BLaER1 treated with 17β-estradiol and CSF1 and Interleukin-3, amounts not matched to agents 10 nM and 100 nM (cell line): ENCODE results near the gene RPL13.
"Not testable (repeated sequence)": the region's sequence is repeated elsewhere in the genome, so short reads cannot be mapped to it uniquely, and the experiment has no call there.

Source experiments
- H3K27ac ChIP-seq, 11 experiments: shearing (Covaris generic); formaldehyde crosslinking; 2 replicates each; pipeline ENCODE4 v1.8.1; 2022
- H3K27me3 ChIP-seq, 11 experiments: shearing (Covaris generic); formaldehyde crosslinking; 2 replicates each; pipeline ENCODE4 v1.8.1; 2022
- H3K36me3 ChIP-seq, 11 experiments: shearing (Covaris generic); formaldehyde crosslinking; 2 replicates each; pipeline ENCODE4 v1.8.1; 2022
- H3K4me1 ChIP-seq, 10 experiments: shearing (Covaris generic); formaldehyde crosslinking; 2 replicates each; pipeline ENCODE4 v1.8.1; 2022
- H3K4me2 ChIP-seq, 11 experiments: shearing (Covaris generic); formaldehyde crosslinking; 2 replicates each; pipeline ENCODE4 v1.8.1; 2022
- H3K4me3 ChIP-seq, 10 experiments: shearing (Covaris generic); formaldehyde crosslinking; 2 replicates each; pipeline ENCODE4 v1.8.1; 2022
- H3K9ac ChIP-seq, 11 experiments: shearing (Covaris generic); formaldehyde crosslinking; 2 replicates each; pipeline ENCODE4 v1.8.1; 2022
- H3K9me3 ChIP-seq, 11 experiments: shearing (Covaris generic); formaldehyde crosslinking; replicated peaks in 1 of 11; 2 replicates each; pipeline ENCODE4 v1.8.1; 2022
- H4K20me1 ChIP-seq, 11 experiments: shearing (Covaris generic); formaldehyde crosslinking; 2 replicates each; pipeline ENCODE4 v1.8.1; 2022
- Cebpa-rat ChIP-seq, 11 experiments: shearing (Covaris generic); IDR thresholded peaks; 2 replicates each; pipeline ENCODE4 v1.8.1; 2022

Gene RPL13

DNA sequence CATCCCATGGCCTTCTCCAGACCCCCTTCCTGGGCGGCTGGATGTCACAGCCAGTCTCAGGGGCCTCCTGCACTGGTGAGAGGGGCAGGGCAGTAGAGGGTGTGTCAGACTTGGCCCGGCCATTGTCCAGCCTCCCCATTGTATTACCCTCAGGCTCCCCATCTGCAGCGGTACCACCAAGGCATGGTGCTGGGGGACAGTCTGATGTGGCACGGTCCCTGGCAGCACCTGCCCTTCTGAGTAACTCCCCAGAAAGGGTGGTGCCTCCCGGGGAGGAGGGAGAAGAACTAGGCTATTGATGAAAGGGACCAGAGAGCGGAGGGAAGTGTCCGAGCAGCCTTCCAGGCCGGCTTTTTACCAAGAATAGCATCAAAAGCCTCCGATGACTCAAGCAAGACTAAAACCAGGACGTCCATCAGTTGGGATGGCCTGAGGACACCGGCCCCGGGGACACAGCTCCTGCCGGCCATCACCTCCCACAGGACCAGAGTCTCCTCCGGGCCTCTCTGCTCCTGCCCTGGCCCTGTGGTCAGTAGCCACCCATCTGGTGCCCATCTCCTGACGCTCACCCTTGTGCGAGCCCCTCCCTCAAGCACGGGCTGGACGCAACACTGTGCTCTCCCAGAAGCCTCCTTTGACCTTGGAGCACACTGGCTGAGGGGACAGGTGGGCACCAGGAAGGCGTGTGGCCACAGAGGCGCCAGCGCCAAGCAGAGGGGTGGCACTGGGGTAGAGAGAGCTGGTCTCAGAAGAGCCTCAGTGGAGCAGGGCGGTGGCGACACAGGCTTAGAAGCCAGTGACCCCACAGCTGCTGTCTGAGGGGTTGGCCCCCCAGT lies 9.2 kb downstream of the RPL13 start:
- TF ChIP-seq Cebpa-rat (IDR thresholded peaks at IDR 0.05), result no peak
- H3K9me3 ChIP-seq, result no peaks in the 10 kb centered on the region
- H3K4me2 ChIP-seq, result no peak overlapping the region

GRCh38 chr16:89570342-89570923 lies 10.0 kb downstream of the RPL13 start:
- H3K9ac ChIP-seq, result no peak overlapping the region
- TF ChIP-seq Cebpa-rat (IDR thresholded peaks at IDR 0.05), result no peak
- H3K4me1 ChIP-seq, result peaks cover 40 to 53% (median 45%) of the 10 kb centered on the region in 10 experiments

More for the DNA sequence above, 9.2 kb downstream of the RPL13 start:
- H3K27me3 ChIP-seq, result no peaks in the 10 kb centered on the region
- H4K20me1 ChIP-seq, result peaks cover 21 to 48% (median 39%) of the 10 kb centered on the region in 11 experiments
- no peak overlapping the region for H3K4me3 ChIP-seq
- no peak overlapping the region for H3K9ac ChIP-seq
- no peak overlapping the region for H3K27ac ChIP-seq
- H3K36me3 ChIP-seq, result peaks cover 2 to 17% (median 4%) of the 10 kb centered on the region in 11 experiments; a peak in 21 of 22 replicates
- peaks cover 47 to 55% (median 52%) of the 10 kb centered on the region in 10 experiments for H3K4me1 ChIP-seq

GRCh38 chr16:89570983-89571598 lies 10.6 kb downstream of the RPL13 start:
- Histone ChIP-seq H3K36me3 (peaks cover 0 to 14% (median 0%) of the 10 kb centered on the region in 11 experiments; a peak in 5 of 22 replicates), H3K27ac (peak overlapping the region in 4 of 11 experiments; percentile 56 to 71 (median 64); a peak in 5 of 22 replicates), H3K4me1 (peaks cover 35 to 50% (median 42%) of the 10 kb centered on the region in 10 experiments), H4K20me1 (peaks cover 7 to 34% (median 25%) of the 10 kb centered on the region in 11 experiments; a peak in 21 of 22 replicates), H3K4me2 (peak overlapping the region; percentile 86 to 99 (median 95); a peak in 19 of 22 replicates), H3K9ac (peak overlapping the region in 2 of 11 experiments; percentile 60 to 85; a peak in 3 of 22 replicates)
- H3K4me3 ChIP-seq, H3K9me3 ChIP-seq, H3K27me3 ChIP-seq: not testable (repeated sequence)

More at GRCh38 chr16:89570342-89570923, 10.0 kb downstream of the RPL13 start:
- no peak overlapping the region for H3K4me2 ChIP-seq
- H3K4me3 ChIP-seq, result no peak overlapping the region
- peaks cover 14 to 41% (median 32%) of the 10 kb centered on the region in 11 experiments for H4K20me1 ChIP-seq
- H3K36me3 ChIP-seq, result peaks cover 0 to 14% (median 0%) of the 10 kb centered on the region in 11 experiments; a peak in 5 of 22 replicates
- H3K27me3 ChIP-seq, result no peaks in the 10 kb centered on the region
- H3K9me3 ChIP-seq, result no peaks in the 10 kb centered on the region
- no peak overlapping the region for H3K27ac ChIP-seq

- no peak for TF ChIP-seq Cebpa-rat (IDR thresholded peaks at IDR 0.05)
- Histone ChIP-seq H3K9me3 (no peaks in the 10 kb centered on the region), H3K27me3 (no peaks in the 10 kb centered on the region), H3K9ac (peak overlapping the region in 8 of 11 experiments; percentile 24 to 89 (median 68); a peak in 14 of 22 replicates), H3K27ac (peak overlapping the region in 8 of 11 experiments; percentile 46 to 71 (median 61); a peak in 14 of 22 replicates), H3K4me3 (no peak overlapping the region), H4K20me1 (peaks cover 2 to 29% (median 20%) of the 10 kb centered on the region in 11 experiments; a peak in 19 of 22 replicates), H3K4me2 (peak overlapping the region; percentile 86 to 99 (median 95)), H3K4me1 (peaks cover 38 to 51% (median 45%) of the 10 kb centered on the region in 10 experiments), H3K36me3 (peaks cover 0 to 14% (median 0%) of the 10 kb centered on the region in 11 experiments; a peak in 5 of 22 replicates)
Measured at GRCh38 chr16:89571636-89572035, 11.2 kb downstream of the RPL13 start.

DNA sequence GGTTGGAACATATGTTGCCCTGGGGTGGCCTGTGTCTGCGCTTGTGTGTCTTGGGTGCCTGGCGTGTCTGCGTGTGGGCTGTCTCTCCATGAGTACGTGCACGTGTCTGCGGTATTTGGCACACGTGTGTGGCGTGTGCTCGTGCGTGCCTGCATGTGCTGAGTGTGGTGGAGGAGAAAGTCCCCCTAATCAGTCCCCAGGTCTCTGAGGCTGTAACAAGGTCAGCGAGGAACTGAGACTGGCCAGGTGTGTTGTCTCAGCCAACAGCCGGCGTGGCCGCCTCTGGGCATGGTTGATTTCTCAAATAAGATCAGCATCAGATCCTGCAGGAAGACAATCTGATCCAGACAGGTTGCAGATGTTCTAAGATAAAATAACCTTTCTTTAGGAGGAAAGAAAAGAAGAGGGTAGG lies 11.6 kb downstream of the RPL13 start:
- Histone ChIP-seq H4K20me1 (peaks cover 0 to 27% (median 15%) of the 10 kb centered on the region in 11 experiments; a peak in 16 of 22 replicates), H3K27ac (peak overlapping the region in 8 of 11 experiments; percentile 46 to 71 (median 61); a peak in 15 of 22 replicates)

DNA sequence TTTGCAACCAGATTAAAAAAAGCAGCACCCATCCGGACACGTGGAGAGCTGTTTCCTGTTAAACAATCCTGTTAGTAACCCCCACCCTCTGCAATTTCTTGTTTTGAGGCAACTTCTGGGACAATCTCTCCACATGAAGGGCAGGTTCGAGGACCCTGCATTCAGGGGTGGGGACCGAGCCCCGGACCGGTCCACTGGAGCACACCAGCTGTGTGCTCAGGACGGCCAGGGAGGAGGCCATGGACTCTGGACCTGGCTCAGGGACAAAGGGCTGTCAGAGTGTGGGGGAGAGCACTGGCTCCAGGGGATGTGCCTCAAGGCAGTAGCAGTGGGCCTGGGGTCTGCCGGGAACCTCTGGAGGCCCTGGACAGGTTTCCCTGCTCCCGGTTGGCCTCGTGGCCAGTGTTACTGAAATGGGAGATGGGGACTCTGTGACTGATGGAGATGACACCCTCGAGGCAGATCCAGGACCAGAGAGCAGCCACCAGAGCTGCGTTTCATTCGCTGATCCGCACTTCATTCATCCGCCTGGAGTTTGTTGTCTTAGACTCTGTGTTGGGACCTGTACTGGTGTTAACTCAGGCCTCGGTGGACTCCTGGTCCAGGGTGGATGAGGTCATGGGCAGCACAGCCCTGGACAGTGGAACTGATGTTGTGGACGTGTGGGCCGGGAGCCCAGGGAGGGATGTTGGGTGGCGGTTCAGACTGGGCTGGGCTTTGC lies 12.2 kb downstream of the RPL13 start:
- peak overlapping the region; percentile 29 to 89 (median 77); a peak in 18 of 22 replicates for H3K9ac ChIP-seq
- H3K27me3 ChIP-seq, result no peaks in the 10 kb centered on the region
- peaks cover 0 to 27% (median 10%) of the 10 kb centered on the region in 11 experiments; a peak in 14 of 22 replicates for H4K20me1 ChIP-seq
- TF ChIP-seq Cebpa-rat (IDR thresholded peaks at IDR 0.05), result no peak
- peak overlapping the region in 1 of 10 experiments; percentile 26; a peak in 2 of 20 replicates for H3K4me3 ChIP-seq
- H3K4me2 ChIP-seq, result peak overlapping the region; percentile 86 to 99 (median 95)
- H3K4me1 ChIP-seq, result peaks cover 38 to 57% (median 49%) of the 10 kb centered on the region in 10 experiments
- H3K9me3 ChIP-seq, result no peaks in the 10 kb centered on the region
- H3K36me3 ChIP-seq, result peaks cover 0 to 16% (median 6%) of the 10 kb centered on the region in 11 experiments; a peak in 14 of 22 replicates
- H3K27ac ChIP-seq, result peak overlapping the region in 9 of 11 experiments; percentile 35 to 71 (median 60); a peak in 16 of 22 replicates

More for the DNA sequence above, 11.6 kb downstream of the RPL13 start:
- Histone ChIP-seq H3K9me3 (no peaks in the 10 kb centered on the region), H3K27me3 (no peaks in the 10 kb centered on the region), H3K4me2 (peak overlapping the region; percentile 86 to 99 (median 95)), H3K36me3 (peaks cover 0 to 15% (median 2%) of the 10 kb centered on the region in 11 experiments; a peak in 9 of 22 replicates), H3K4me3 (peak overlapping the region in 1 of 10 experiments; percentile 26; a peak in 1 of 20 replicates), H3K4me1 (peaks cover 38 to 55% (median 48%) of the 10 kb centered on the region in 10 experiments), H3K9ac (peak overlapping the region; percentile 29 to 89 (median 77); a peak in 17 of 22 replicates)
- TF ChIP-seq Cebpa-rat (IDR thresholded peaks at IDR 0.05), result no peak

DNA sequence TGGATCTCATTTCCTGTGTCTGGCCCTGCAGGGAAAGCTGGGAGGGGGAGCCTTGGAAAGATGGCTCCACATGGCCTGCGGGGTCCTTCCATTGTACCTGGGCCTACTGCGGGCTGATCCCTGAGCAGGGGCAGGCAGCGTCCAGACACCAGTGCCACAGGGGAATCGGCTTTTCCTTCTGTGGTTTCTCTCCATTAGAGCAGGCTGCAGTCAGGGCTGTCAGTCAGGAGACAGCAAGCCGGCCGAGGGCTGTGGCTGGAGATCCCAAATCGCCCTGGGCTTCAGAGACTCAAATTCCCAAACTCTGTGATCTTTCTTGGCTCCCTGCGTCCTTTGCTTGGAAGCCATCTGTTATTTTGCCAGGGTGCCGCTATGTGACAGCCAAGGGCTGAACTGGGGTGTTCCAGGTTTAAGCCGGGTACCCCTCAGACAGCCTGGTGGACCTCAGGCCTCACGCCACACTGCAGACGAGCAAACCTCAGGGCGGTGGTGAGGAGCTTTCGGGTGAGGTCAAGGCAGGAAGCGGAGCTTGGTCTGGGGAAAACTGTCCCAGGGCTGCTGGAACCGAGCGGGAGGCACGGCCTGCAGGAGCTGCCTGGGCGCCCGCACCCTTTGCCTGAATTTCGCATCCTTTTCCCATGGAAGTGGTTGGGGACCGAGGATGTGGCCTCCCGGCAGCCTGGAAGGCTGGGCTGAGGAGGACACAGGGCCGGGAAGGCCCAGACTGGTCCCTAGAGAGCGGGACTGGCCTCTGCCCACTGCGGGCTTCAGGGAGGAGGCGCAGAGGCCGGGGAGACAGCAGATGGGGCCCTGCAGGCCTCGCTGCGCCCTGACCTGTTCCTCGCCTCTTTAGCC lies 13.6 kb downstream of the RPL13 start:
- no peak for TF ChIP-seq Cebpa-rat (IDR thresholded peaks at IDR 0.05)
- Histone ChIP-seq H3K9me3 (peaks cover 0 to 4% (median 0%) of the 10 kb centered on the region in 11 experiments; a peak in 5 of 22 replicates), H3K27ac (peak overlapping the region; percentile 49 to 86 (median 77)), H3K4me3 (peak overlapping the region; percentile 67 to 78 (median 71)), H3K4me1 (peaks cover 38 to 57% (median 49%) of the 10 kb centered on the region in 10 experiments), H3K4me2 (peak overlapping the region; percentile 86 to 99 (median 95)), H3K9ac (peak overlapping the region; percentile 61 to 89 (median 83)), H3K36me3 (peaks cover 0 to 21% (median 17%) of the 10 kb centered on the region in 11 experiments; a peak in 20 of 22 replicates), H4K20me1 (peaks cover 0 to 16% (median 0%) of the 10 kb centered on the region in 11 experiments; a peak in 5 of 22 replicates), H3K27me3 (no peaks in the 10 kb centered on the region)
